ENCODE results near the gene IKZF1.
A peak's percentile ranks its signal among the peaks of the same experiment; 100 is the strongest.

The IKZF1 gene

GRCh38 chr7:50418086-50418515 is 113.6 kb downstream of the IKZF1 start:
- peak; percentile 66 for DNase-seq

DNA sequence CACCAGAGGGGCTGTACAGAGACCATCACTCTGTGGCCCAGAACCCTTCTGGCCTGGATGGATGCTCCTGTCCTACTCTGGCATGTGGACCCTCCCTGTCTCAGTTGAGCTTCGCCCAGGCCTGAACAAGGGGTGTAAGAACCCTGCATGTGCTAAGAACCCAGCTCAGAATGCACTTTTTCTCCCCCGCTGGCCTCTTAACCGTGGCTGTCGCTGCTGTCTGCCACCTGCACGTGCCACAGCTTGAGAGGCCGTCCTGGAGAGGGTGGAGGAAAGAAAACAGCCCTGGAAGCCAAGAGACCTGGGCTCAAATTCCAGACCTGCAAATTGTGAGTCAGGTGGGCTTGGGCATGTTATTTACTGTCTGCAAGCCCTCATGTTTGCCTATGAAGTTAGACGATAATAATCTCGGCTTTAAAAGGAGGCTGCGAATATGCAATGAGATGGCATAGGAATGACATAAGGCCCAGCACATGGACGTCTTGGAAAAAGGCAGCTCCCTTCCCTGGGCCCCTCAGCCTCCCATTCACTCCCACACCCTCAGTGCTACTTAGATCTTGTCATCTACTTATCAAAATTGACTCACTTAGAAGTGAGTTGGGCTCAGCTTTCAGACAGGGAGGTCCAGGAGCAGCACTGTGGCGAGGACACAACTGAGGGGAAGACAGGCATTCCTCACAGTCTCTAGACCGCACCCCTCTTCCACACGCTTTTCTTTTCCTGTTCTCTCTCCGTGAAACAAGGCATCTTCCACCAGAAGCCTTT is 114.2 kb downstream of the IKZF1 start:
- DNase-seq, result no peak

GRCh38 chr7:50421043-50421442 is 116.5 kb downstream of the IKZF1 start:
- DNase-seq, result no peak

DNA sequence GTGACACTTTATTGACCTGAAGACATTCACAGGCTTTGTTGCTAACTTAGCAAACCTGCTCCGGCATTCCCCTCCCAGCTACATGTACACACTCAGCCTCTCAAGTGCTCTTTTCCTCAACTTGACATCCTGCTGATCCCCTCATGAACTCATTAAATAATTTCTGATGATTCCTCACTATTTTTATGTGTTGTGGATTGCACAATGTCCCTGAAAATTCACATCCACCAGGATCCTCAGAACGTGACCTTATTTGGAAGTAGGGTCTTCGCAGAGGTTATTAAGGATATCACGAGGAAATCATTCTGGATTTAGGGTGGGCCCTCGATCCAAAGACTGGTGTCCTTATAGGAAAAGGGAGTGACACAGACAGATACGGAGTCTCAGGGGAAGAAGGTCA is 118.3 kb downstream of the IKZF1 start:
- no peak for DNase-seq

GRCh38 chr7:50423860-50424259 is 119.3 kb downstream of the IKZF1 start:
- DNase-seq, result no peak

DNA sequence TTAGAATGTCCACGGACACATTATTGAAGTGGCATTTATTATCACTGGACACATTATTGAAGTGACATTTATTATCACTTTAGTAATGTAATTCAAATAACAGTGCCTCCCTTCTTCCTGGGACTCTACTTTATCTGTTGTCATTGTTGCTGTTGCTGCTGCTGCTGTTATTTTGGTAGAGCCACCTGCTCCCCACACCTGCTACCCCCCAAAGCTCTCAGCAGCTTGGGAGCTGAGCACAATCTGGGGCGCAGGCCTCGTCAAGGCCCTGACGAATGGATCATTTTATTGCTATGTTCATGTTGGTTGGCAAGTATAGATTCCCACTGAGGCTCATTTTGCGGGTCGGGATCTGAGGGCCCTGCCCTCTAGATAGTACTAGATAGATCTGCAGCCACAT is 120.8 kb downstream of the IKZF1 start:
- no peak for DNase-seq

DNA sequence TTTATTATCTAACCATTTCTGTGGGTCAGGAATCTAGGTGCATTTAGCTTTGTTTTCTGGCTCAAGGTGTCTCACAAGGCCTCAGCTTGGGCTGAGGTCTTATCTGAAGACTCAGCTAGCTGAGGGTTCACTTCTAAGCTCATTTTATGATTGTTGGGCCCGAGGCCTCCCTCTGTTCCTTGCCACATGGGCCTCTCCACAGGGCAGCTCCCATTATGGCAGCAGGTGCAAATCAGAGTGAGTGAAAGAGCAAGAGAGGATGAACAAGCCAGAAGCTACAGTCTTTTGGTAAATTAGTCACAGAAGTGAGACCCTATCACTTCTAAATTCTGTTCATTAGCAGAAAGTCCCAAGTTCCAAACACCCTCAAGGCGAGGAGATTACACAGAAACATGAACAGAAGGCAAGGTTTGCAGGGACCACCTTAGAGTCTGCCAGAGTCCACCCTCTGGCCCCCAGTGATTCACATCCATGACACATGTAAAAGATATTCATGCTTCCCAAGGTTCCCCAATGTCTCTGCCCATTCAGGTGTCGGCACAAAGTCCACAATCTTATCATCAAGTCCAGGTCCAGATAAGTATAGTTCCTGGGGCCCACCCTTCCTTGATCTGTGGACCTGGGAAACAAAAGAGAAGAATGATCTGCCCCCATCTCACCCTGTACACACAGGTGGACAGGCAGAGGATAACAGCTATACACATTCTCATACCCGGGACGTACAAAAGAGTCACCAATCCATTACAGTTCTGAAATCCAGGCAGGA is 121.9 kb downstream of the IKZF1 start:
- DNase-seq, result no peak

DNA sequence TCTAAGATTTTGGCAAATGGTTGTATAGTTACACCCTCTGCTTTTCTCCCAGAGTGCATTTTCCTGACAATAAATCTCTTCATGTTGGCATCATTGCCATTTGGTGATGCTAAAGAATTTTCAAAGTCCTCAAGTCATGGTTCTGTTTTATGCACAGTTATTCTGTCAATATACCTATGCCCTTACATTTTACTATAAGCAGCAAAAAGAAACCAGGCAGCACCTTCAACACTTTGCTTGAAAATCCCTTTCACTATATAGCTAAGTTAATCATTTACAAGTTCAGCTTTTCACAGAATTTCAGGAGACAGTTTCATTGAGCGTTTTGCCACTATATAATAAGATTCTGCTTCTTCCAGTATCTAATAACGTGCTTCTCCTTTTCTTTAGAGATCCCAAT is 123.0 kb downstream of the IKZF1 start:
- DNase-seq, result no peak

- no peak for DNase-seq
These were observed 124.4 kb downstream of the IKZF1 start for GRCh38 chr7:50428911-50429310.

DNA sequence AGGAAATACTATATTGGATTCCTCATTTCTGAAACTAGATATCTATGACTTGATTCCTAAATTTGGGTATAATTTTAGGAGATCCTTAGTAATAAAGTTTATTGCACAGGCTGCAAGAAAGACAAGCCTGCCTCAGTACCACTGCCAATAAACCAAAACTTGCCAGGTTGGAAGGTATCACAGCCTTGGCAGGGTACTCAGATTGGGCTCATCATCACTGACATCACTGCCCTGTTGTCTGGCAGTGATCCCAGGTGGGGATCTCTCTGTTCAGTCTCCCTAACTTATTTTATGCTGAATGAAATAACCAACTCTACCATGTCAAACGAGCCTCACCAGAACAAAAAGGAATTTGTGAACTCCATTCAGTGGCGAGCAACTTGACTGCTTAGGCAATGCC is 126.8 kb downstream of the IKZF1 start:
- DNase-seq, result no peak

DNA sequence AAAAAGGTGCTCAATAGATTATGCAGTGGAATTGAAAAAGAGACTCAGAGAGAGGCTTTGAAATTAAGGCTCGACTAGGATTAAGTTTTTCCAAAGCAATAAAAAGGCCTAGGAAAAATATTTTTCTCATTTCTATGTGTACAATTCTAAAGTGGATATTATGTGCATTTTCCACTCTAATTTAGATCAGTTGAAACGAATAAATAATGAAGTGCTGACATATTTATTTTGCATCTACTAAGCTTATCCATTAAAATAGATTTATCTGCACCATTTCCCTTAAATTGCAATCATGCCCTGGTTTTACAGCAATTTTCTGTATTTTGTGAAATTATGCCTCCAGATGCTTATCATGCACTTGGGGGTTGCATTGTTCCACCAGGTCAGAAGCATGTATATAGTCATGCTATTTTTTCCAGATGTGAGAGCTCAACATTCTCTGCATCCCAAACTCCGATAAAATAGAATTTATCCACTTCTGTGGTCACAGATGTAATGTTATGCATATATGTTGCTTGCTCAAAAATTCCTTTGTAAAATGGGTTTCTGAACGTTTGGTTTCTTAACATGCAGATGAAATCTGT is 127.3 kb downstream of the IKZF1 start:
- DNase-seq, result no peak

DNA sequence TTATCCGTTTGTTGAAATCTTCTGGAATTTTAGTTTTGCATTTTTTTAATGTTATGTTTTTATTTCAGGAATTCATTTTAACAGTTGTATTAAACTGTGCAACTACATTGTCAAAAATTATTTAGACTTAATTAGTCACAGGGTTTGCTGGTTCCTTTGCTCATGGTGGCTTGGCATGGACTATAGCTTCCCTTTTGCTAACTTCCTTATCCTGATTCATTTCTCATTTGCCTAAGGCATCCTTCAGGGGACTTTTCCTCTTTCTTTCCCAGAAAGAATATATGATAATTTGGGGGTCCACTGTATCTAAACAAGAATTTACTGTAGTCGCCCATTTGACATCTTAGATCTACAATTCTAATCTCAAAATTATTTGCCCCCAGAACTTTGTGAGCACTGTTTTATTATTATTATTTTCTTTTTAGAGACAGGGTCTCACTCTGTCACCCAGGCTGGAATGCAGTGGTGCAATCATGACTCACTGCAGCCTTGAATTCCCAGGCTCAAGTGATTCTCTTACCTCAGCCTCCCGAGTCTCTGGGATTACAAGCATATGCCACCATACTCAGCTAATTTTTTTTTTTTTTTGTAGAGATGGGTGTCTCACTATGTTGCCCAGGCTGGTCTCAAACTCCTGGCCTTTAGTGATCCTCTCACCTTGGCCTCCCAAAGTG is 131.8 kb downstream of the IKZF1 start:
- DNase-seq, result no peak

DNA sequence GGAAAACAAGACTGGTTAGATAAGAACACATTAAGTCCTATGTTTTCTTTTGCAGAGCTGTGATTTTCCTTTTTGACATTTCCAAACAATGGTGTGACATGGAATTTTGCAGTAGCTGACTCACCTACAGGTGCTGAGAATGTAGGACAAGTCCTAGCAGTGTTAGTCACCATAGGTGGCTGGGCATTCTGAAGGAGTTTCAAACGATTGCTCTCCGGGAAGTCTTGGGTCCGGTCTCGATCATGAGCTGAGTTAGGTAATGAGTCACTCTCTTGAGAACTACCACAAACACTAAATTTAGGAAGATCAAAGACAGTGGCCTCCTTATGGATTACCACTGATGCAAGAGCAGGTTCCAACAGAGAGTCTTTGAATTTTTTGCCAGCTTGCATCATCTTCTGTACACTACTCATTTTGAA is 142.0 kb downstream of the IKZF1 start:
- no peak for DNase-seq

GRCh38 chr7:50448823-50449222 is 144.3 kb downstream of the IKZF1 start:
- no peak for DNase-seq

DNA sequence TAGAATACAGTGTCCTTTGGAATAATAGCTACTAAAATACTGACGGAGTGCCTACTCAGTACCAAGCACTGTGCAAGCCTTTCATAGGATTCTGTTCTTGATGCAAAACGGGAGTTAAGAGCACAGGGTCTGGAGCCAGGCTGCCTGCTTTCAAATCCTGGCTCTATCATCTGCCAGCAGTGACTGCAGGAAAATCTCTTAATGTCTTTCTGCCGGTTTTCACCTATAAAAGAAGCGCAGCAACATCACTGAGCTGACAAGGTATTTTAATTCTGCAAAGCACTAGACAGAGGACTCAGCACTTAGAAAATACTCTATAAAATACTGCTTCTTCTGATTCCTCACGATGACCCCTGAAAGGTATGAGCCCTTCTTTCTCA is 145.0 kb downstream of the IKZF1 start:
- DNase-seq, result no peak

GRCh38 chr7:50449881-50450589 is 145.5 kb downstream of the IKZF1 start, which contains the start of gene FIGNL1:
FIGNL1 (minus strand) TSS chr7:50450350; CDS start chr7:50447287, 3,063 bp downstream.
- peak; percentile 58 for DNase-seq

GRCh38 chr7:50450590-50451032 is 146.1 kb downstream of the IKZF1 start:
- DNase-seq, result no peak
